Kidney (tissue), 22 donors: ENCODE measurements around the gene MLXIPL. TPM values are rescaled to one million over a fixed set of nuclear protein-coding genes. Genes with fewer than 3 reads are reported as not detected.
A peak's percentile ranks its signal among the peaks of the same experiment; 100 is the strongest.

Experiments used
- DNase-seq, 5 donors: peaks; one replicate each; pipeline ENCODE4 v3.0.0-alpha.2; 2013 to 2020
- FAIRE-seq: peaks from 2 replicates; lab custom pipeline; 2012; peaks lifted over from hg19 to GRCh38; lab: Jason Lieb, UNC
- H3K27ac ChIP-seq, 2 donors: one replicate each; pipeline ENCODE4 v1.7.0; 2013; ENCODE audit warnings: low read depth in 2 of 2, low read length in 2 of 2, inconsistent platforms in 1 of 2
- H3K27me3 ChIP-seq: one replicate; pipeline ENCODE4 v1.7.1; 2013; ENCODE audit warnings: low read length, inconsistent platforms; ENCODE audit not compliant: control insufficient read depth, insufficient read depth
- H3K36me3 ChIP-seq, 3 donors: one replicate each; pipeline versions ENCODE4 v1.7.0 to v1.7.1; 2013; ENCODE audit warnings: low read length in 3 of 3, control low read depth in 1 of 3, inconsistent platforms in 1 of 3; ENCODE audit not compliant: insufficient read depth in 3 of 3, control insufficient read depth in 2 of 3
- H3K4me1 ChIP-seq, 3 donors: one replicate each; pipeline versions ENCODE4 v1.7.0 to v1.7.1; 2013; ENCODE audit warnings: low read length in 3 of 3, inconsistent platforms in 1 of 3, low read depth in 1 of 3; ENCODE audit not compliant: control insufficient read depth in 2 of 3, insufficient read depth in 2 of 3
- H3K4me3 ChIP-seq, 3 donors: one replicate each; pipeline versions ENCODE4 v1.7.0 to v1.8.1; 2013; ENCODE audit warnings: low read length in 3 of 3, control low read depth in 1 of 3, inconsistent platforms in 1 of 3
- H3K9ac ChIP-seq, 3 donors: one replicate each; pipeline versions ENCODE4 v1.7.0 to v1.7.1; 2013; ENCODE audit warnings: low read length in 3 of 3, control low read depth in 1 of 3, inconsistent platforms in 1 of 3
- H3K9me3 ChIP-seq, 3 donors: one replicate each; pipeline versions ENCODE4 v1.7.0 to v1.7.1; 2013; ENCODE audit warnings: low read length in 3 of 3, control low read depth in 1 of 3, inconsistent platforms in 1 of 3; ENCODE audit not compliant: control insufficient read depth in 2 of 3, insufficient read depth in 1 of 3
- CTCF ChIP-seq: IDR thresholded peaks from 3 replicates; pipeline ENCODE4 v1.5.1; 2012; ENCODE audit warnings: mild to moderate bottlenecking, moderate library complexity, borderline replicate concordance; ENCODE audit not compliant: insufficient read depth; ENCODE audit errors: extremely low read depth
- intact Hi-C: fragments of 100-400 bp; cut with DNase I; formaldehyde crosslinking; loops from one replicate; pipeline ENCODE4 v1.11.1; 2022
- long read RNA-seq, 10 donors: library from polyadenylated mRNA in 1 of 10; unstranded in 1 of 10; transcript quantifications; one replicate each; pipeline ENCODE4 v2.0.0 and lab custom pipeline, GENCODE V29; 2021 to 2026
- polyA plus RNA-seq: library from polyadenylated mRNA; stranded (reverse); fragments of 350-450 nt; fragmentation: Illumina TruSeq; extraction: RNeasy Lipid Tissue Mini Kit (QIAGEN cat#74804); gene quantifications from one replicate; pipeline ENCODE4 v1.2.3, GENCODE V29; 2014; ENCODE audit warnings: low read depth, low replicate concordance; ENCODE audit not compliant: insufficient read depth
- total RNA-seq: library from RNA; stranded (reverse); fragmentation: NEBNext Ultra II Directional; extraction: Animal tissue kit (Norgen Biotek cat#: 25700); gene quantifications from one replicate; pipeline ENCODE4 v1.2.1, GENCODE V29; 2021
- donor health status: control.
- donor health status: control.
- donor health status: control.
- donor health status: control.
- donor health status: control.
- donor health status: DM: yes; HTN: yes; CAD: no.
- donor health status: Normal renal cell carcinoma (clear cell type).

Gene MLXIPL
- total RNA-seq, result 26.2 TPM
- polyA plus RNA-seq, result 27.9 TPM
- long read RNA-seq, donor 1, result 0 reads
- long read RNA-seq, donor 2, result 0 reads
- long read RNA-seq, donor 3, result 0 reads
- long read RNA-seq, donor 4, result 0 reads
- long read RNA-seq, donor 5, result 0 reads
- long read RNA-seq, donor 6, result 0 reads
- long read RNA-seq, donor 7, partial matches to known transcripts, result 11 of 23 reads
- long read RNA-seq, donor 7, other reads (novel, unspliced or antisense), result 12 of 23 reads
- long read RNA-seq, donor 8, result 0 reads
- long read RNA-seq, donor 9, result 0 reads
- long read RNA-seq, donor 10, partial matches to known transcripts, result 0 of 2 reads
- long read RNA-seq, donor 10, other reads (novel, unspliced or antisense), result 0 of 2 reads

GRCh38 chr7:73623798-73624668 lies at the start of gene MLXIPL:
Gene MLXIPL, minus strand, starts transcription at chr7:73624522. Its CDS starts 30 bp downstream, at chr7:73624492.
- no peak for TF ChIP-seq CTCF
- peaks cover 4% of the 10 kb centered on the region for H3K27me3 ChIP-seq
- H3K9me3 ChIP-seq, result no peaks in the 10 kb centered on the region
- peaks cover 0 to 3% (median 0%) of the 10 kb centered on the region in 3 donors for H3K4me1 ChIP-seq
- peak within 1 kb of the TSS in 1 of 2 donors; percentile 22 for H3K27ac ChIP-seq
- DNase-seq (peak; percentile 88 to 94 (median 93)), FAIRE-seq (no peak)
- H3K4me3 ChIP-seq, result peak within 1 kb of the TSS in 2 of 3 donors; percentile 69 to 73
- intact Hi-C loops, result no loop called here
- H3K9ac ChIP-seq, result peak within 1 kb of the TSS in 2 of 3 donors; percentile 41 to 55
- H3K36me3 ChIP-seq, result no peaks in the 10 kb centered on the region

GRCh38 chr7:73671857-73672445 lies 47.6 kb upstream of the MLXIPL start:
- DNase-seq (no peak), FAIRE-seq (no peak)
- H3K27ac ChIP-seq, result no peak overlapping the region
- no peaks in the 10 kb centered on the region for H3K36me3 ChIP-seq
- H3K4me1 ChIP-seq, result peaks cover 0 to 6% (median 0%) of the 10 kb centered on the region in 3 donors
- no peak overlapping the region for H3K9ac ChIP-seq
- no peak overlapping the region for H3K4me3 ChIP-seq
- intact Hi-C loops, result no loop called here
- H3K27me3 ChIP-seq, result no peaks in the 10 kb centered on the region
- TF ChIP-seq CTCF, result no peak
- H3K9me3 ChIP-seq, result no peaks in the 10 kb centered on the region

- no peaks in the 10 kb centered on the region for H3K36me3 ChIP-seq
- H3K27me3 ChIP-seq, result no peaks in the 10 kb centered on the region
- no peaks in the 10 kb centered on the region for H3K9me3 ChIP-seq
- H3K4me1 ChIP-seq, result peaks cover 0 to 6% (median 0%) of the 10 kb centered on the region in 3 donors
- FAIRE-seq, result no peak
- no peak overlapping the region for H3K9ac ChIP-seq
- no peak for TF ChIP-seq CTCF
- DNase-seq, result no peak
- intact Hi-C loops, result no loop called here
- no peak overlapping the region for H3K27ac ChIP-seq
- no peak overlapping the region for H3K4me3 ChIP-seq
Observed at GRCh38 chr7:73671322-73671661, 47.0 kb upstream of the MLXIPL start.
